Stimulated activated CD4-positive, alpha-beta T cell treated with anti-CD3 and anti-CD28 coated beads, TNF-alpha, amount 100 ng/mL, for 4 hours (primary cell): ENCODE data around the gene KCNA5.

Experiments used
- DNase-seq, 3 experiments: peaks; one replicate each; pipeline ENCODE4 v3.0.0-alpha.2; 2020; ENCODE audit warnings: low read depth in 3 of 3

The KCNA5 gene

GRCh38 chr12:5043589-5044419 is at the start of gene KCNA5:
KCNA5 (plus strand) TSS chr12:5043879; CDS start chr12:5044148, 269 bp downstream.
- DNase-seq: no peak

- DNase-seq: no peak
Observed at GRCh38 chr12:4994622-4995021, 49.1 kb upstream of the KCNA5 start.

GRCh38 chr12:4996714-4997113 is 47.0 kb upstream of the KCNA5 start:
- DNase-seq: no peak

GRCh38 chr12:4997939-4998338 is 45.7 kb upstream of the KCNA5 start:
- no peak for DNase-seq

GRCh38 chr12:5000204-5000603 is 43.5 kb upstream of the KCNA5 start:
- no peak for DNase-seq

GRCh38 chr12:5000658-5001385 is 42.9 kb upstream of the KCNA5 start:
- DNase-seq: no peak

- DNase-seq: no peak
Observed at GRCh38 chr12:5003025-5003666, 40.5 kb upstream of the KCNA5 start.

GRCh38 chr12:5008661-5009060 is 35.0 kb upstream of the KCNA5 start:
- DNase-seq: no peak

- no peak for DNase-seq
Observed at GRCh38 chr12:5010151-5010550, 33.5 kb upstream of the KCNA5 start.

GRCh38 chr12:5012337-5012736 is 31.3 kb upstream of the KCNA5 start:
- no peak for DNase-seq

- no peak for DNase-seq
Observed at GRCh38 chr12:5013266-5013730, 30.4 kb upstream of the KCNA5 start.

- no peak for DNase-seq
Observed at GRCh38 chr12:5014269-5014668, 29.4 kb upstream of the KCNA5 start.

GRCh38 chr12:5015711-5016492 is 27.8 kb upstream of the KCNA5 start:
- DNase-seq: no peak

GRCh38 chr12:5016526-5016925 is 27.2 kb upstream of the KCNA5 start:
- DNase-seq: no peak

- no peak for DNase-seq
Observed at GRCh38 chr12:5017638-5018348, 25.9 kb upstream of the KCNA5 start.

- no peak for DNase-seq
Observed at GRCh38 chr12:5018677-5019076, 25.0 kb upstream of the KCNA5 start.

GRCh38 chr12:5022025-5022424 is 21.7 kb upstream of the KCNA5 start:
- no peak for DNase-seq

- no peak for DNase-seq
Observed at GRCh38 chr12:5022465-5023061, 21.1 kb upstream of the KCNA5 start.

- DNase-seq: no peak
Observed at GRCh38 chr12:5023842-5024241, 19.8 kb upstream of the KCNA5 start.

GRCh38 chr12:5026342-5026938 is 17.2 kb upstream of the KCNA5 start:
- DNase-seq: no peak
